SH-SY5Y (cell line): ENCODE measurements around the gene ART4.

Experiments
- GATA2 ChIP-seq: IDR thresholded peaks from 2 replicates; pipeline ENCODE4 v1.6.1; 2011; ENCODE audit warnings: mild to moderate bottlenecking, low read depth, low read length
- GATA3 ChIP-seq: IDR thresholded peaks from 2 replicates; pipeline ENCODE4 v1.6.1; 2011; ENCODE audit warnings: low read depth, mild to moderate bottlenecking, low read length, moderate library complexity

GRCh38 chr12:14844401-14844800, 1.1 kb upstream of the ART4 start:
- TF ChIP-seq GATA3 (no peak), GATA2 (no peak)
